GM20431 (cell line): ENCODE measurements around the gene COQ6.
"Not testable (repeated sequence)": the region's sequence is repeated elsewhere in the genome, so short reads cannot be mapped to it uniquely, and the experiment has no call there.

ENCODE experiments used
- in situ Hi-C: fragments of 300-500 bp; cut with MseI, MboI; formaldehyde crosslinking; loops from one replicate; pipeline ENCODE4 v1.15.0; 2020; ENCODE audit warnings: low sequenced_read_pairs; ENCODE audit not compliant: unreplicated experiment

COQ6 gene

GRCh38 chr14:73976125-73976524 lies 26.0 kb downstream of the COQ6 start:
- in situ Hi-C loops, result no loop called here

DNA sequence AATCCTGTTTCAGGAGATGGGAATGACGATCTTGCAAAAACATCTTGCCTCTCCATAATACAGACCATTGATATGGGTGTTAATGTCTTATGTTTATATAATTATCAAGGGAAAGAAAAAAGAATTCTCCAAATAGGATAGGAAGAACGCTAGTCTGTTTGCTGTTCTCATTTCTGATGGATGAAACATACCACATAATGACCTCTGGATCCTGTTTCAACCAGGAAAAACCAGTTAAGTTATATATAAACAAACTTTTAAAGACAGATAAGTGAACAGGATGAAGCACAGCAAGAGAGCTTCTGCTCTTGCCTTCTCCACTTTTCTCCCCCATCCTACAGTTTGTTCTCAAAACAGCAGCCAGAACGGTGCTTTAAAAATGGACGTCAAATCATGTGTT lies 27.8 kb downstream of the COQ6 start:
- in situ Hi-C loops, result no loop called here

GRCh38 chr14:73988065-73988464 lies 38.0 kb downstream of the COQ6 start:
- in situ Hi-C loops, result no loop called here

- in situ Hi-C loops, result not testable (repeated sequence)
These were observed 38.6 kb downstream of the COQ6 start for GRCh38 chr14:73988656-73989055.

GRCh38 chr14:73991092-73991491 lies 41.0 kb downstream of the COQ6 start:
- in situ Hi-C loops, result no loop called here

GRCh38 chr14:73994926-73995325 lies 44.8 kb downstream of the COQ6 start:
- in situ Hi-C loops, result not testable (repeated sequence)

GRCh38 chr14:73995977-73996378 lies 45.9 kb downstream of the COQ6 start:
- in situ Hi-C loops, result no loop called here

GRCh38 chr14:73996731-73997107 lies 46.6 kb downstream of the COQ6 start:
- in situ Hi-C loops, result no loop called here

DNA sequence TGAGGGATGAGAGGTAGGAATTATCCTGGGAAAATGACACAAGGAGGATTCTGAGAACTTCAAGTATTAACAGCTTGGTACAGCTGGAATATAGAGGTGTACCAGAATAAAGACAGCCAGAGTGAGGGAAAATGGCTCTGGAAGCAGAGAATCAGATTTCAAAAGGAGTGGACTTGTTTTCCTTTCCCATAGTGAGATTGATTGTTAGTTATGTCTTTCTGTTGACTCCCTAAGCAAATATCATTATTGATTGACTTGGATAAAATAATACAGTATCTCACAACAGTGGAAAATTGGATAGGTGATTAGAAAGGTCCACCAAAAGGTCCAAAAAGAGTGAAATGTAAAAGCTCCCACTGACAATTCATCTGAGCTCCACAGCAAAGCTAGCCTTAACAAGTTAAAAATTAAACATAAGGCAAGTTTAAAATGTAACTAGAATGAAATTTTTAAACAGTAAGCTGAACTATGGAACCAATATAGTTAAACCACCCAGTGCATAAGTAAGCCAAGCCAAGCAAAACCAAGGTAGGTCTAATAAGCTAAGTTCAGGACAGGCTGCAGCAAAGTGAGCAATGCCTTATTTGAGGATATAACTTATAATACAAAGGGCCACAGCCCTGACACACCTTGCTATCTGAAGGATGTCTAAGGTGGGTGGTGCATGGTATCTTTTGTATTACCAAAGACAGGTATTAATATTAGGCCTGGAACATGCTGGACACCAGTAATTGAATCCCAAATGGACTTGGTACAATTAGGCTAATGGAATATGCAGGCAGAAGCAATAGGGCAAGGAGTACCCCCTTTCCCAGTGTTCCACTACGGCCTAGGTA lies 47.2 kb downstream of the COQ6 start:
- in situ Hi-C loops, result no loop called here

GRCh38 chr14:73997944-73998447 lies 47.9 kb downstream of the COQ6 start:
- in situ Hi-C loops, result no loop called here

GRCh38 chr14:73998726-73999125 lies 48.6 kb downstream of the COQ6 start:
- in situ Hi-C loops, result no loop called here

DNA sequence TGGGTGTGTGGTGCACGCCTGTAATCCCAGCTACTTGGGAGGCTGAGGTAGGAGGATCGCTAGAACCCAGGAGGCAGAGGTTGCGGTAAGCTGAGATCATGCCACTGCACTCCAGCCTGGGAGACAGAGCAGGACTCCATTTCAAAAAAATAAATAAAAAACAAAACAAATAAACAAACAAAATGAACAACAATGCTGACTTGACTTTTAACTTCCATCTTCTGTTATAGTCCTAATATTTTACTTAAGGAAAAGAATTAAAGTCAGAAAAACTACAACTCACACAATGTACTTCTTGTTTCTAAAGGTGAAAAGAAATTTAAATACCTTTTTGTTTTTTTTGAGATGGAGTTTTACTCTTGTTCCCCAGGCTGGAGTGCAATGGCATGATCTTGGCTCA lies 55.6 kb downstream of the COQ6 start:
- in situ Hi-C loops, result not testable (repeated sequence)

DNA sequence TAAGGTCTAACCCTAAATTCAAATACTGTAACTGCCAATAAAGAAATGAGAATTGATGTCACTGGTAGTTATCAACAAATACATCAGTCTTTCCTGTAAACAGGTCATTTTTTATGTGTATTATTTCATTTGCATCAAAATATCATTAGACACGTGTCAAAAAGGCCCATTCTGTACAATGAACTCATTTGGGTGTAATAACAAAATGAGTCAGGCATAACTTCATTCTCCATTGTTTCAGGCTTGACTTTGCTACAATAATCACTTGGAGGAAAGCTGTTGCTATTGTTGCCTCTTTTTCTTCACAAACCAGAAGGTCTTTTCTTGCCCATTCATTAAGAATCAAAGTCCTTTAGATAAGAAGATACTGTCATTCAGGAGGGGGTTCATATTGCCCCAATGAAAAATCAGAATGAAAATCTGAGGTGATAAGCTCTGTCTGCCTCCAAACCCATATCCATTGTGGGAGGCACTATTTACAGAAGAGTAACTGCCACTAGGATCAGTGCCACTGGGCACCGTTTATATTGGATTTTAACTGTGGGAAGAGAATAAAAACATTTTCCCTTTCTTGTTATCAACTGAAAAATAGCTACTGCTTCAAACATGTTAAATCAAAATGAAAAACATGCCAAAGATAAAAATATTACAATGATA lies 58.9 kb downstream of the COQ6 start:
- in situ Hi-C loops, result no loop called here
